Stimulated activated CD4-positive, alpha-beta T cell treated with anti-CD3 and anti-CD28 coated beads, TNF-alpha, amount 100 ng/mL, for 48 hours (primary cell): Measurements from ENCODE around the gene AGTRAP.

Experiments
- DNase-seq, 3 donors: peaks; one replicate each; pipeline ENCODE4 v3.0.0-alpha.2; 2020; ENCODE audit warnings: low read depth in 3 of 3

Gene AGTRAP

DNA sequence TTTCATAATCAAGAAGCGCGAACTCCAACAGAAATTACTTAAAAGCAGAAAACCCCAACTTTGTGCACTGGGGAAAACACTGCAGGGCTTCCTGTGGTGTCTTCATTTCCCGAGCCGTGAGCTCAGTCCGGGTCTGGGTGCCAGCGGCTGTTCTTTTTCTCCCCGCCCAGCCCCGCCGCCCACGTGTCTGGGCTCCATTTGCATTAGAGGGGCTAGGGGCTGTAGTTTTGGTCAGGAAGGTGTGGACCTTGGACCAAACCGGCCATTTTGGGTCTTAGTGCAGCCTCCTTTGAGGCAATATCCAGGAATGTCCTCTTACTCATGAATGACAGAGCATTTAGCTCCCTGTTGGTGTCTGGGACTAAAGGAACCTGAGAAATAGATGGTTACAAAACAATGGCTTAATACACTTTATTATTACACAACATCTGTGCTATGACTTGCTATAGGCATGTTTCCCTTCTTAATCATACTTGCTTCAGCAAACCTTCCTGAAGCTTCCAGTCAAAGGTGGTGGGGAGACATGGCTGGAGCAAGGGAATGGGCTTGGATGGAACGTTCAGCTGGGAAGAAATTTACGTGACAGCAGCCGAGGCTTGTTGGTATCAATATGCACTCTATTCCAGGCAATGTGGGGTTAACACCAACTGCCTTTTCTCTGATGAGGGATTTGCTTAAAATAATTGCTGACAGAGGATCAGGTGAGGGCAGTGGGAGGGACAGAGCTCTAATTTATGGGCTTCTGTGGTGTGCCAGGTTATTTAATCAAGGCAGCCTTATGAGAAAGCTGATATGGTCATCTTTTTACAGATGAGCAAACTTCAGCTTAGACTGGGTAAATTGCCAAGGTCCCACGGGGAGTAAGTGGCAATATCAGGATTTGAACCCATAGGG lies 1.1 kb downstream of the AGTRAP start:
- DNase-seq = no peak

DNA sequence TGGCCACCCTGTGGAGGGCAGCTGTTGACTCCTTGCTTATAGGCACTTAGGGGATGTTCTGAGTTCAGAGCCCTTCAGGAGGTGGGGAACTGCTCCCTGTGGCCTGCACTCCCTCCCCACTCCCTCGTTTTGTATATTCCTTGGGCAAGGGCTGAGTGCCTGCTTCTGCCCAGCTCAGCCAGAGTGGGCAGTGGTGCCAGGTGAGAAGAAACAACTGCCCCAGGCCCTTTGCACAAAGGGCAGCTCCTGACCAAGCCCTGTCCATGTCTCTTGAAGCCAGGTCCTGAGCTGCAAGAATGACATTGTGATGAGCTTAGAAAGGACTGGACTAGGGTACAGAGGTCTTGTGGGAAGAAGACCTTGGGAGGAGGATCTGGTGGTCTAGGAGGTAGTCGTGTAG lies 2.2 kb downstream of the AGTRAP start:
- no peak for DNase-seq

DNA sequence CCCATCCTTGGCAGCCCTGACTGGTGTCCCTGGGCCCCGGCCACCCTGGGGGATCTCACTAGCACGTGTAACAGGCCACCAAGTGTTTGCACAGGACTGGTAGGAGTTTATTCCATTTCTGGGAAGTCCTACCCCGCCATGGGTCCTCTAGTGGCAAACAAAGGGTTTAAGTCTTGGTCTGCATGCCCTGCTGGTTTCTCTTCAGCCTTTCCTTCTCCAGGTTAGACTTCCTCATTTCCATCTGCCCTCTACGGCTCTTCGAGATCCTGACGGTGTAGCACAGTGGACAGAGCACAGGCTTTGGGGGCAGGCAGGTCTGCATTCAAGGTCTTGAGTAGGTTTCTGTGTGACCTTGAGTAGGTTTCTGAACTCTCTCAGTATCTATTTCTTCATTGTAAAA lies 2.8 kb downstream of the AGTRAP start:
- no peak for DNase-seq

DNA sequence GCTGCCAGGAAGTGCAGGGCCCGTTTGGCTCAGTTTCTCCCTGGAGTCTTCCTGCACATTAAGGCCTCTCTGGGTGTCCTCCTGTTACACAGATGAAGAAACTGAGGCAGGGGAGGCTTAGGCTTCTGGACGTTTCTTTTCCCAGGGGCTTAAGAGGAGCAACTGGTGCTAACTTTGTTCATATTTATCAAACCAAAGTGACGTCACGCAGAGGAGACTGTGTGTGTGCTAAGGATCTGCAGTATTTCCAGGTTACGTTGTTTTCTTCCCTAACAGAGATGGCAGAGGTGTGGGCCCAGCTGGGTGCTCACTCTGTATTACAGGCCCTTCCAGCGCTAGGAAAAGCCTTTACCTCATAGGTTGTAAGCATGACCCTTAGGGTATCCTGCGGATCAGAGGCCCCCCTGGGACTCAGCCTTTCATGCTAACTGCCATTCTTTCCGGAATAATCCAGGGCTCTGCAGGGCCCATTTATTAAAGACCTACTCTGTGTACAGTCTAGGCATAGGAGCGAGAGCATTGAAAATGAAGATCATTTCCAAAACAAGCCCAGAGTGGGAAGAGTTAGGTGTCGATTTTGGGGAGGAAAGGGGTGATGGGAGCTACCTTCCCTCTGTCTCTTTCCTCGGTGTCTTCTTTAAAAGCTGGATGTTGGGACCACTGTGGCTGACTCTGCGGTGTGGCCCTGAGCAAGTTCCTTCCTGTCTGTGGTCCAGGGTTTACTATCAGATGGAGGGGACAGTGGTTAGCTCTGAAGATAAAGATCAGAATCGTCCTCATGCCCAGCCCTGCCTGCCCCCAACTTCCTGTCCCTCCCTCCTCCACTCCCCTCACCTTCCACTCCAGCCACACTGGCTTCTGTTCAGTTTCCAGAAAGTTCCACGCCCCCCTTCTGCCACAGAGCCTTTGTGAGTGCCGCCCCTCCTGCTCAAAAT lies 4.6 kb downstream of the AGTRAP start:
- no peak for DNase-seq

DNA sequence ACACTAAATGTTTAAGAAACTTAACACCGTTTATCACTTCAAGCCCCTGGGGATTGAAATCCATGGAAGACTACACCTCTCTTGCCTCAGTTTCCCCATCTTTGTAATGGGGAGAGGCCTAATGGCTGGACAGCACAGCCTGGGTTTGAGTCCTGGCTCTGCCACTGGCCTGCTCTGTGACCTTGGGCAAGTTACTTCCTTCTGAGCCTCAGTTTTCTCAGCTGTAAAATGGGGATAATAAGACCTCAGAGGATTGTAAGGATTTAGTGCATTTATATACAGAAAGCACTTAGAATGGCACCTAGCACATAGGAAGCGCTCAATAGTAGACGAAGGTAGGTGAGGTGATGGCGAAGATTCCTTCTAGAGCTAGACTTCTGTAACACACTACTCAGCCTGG lies 5.5 kb downstream of the AGTRAP start:
- DNase-seq = no peak

DNA sequence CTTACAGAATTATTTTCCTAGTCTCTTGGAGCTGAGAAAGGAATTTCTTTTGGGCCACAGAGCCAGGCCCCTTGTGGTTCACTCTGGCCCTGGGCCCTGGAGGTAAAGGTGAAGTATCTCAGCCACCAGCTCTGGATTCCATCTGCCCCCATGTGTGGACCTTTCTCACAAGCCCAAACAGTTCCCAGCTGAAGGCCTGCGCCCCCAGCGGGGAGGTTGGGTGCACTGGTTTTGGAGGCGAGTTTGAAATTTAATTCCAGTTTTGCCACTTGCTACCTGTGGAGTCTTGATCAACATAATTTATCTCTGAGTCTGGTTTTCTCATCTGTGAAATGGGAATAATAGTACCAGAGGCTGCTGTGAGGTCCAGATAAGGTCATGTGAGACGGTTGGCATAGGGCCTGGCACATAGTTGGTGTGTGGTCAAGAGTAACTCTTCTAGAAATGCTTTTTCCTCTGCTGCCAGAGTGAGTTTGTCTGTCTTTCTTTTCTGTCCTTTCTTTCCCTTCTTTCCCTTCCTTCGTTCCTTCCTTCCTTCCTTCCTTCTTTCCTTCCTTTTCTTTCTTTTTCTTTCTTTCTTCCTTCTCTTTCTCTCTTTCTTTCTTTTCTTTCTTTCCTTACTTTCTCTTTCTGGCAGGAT lies 6.1 kb downstream of the AGTRAP start:
- DNase-seq = no peak

DNA sequence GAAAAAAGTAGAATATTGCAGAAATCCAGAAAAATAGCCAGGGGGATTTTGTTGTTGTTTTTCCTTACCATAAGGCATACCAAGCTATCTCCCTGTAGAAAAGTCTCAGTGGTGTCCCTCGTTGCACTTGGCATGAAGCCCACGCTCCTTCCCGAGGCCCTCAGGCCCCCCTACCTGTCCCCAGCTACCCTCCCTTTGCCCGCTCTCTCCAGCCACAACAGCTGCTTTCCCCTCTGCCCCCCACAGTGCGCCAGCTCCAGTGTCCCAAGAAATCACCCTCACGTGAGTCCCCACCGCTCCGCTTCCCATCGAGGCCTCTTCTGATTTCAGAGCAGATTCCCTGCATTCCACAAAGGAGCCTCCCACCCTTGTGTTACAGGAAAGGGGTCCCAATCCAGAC lies 8.4 kb downstream of the AGTRAP start:
- no peak for DNase-seq

DNA sequence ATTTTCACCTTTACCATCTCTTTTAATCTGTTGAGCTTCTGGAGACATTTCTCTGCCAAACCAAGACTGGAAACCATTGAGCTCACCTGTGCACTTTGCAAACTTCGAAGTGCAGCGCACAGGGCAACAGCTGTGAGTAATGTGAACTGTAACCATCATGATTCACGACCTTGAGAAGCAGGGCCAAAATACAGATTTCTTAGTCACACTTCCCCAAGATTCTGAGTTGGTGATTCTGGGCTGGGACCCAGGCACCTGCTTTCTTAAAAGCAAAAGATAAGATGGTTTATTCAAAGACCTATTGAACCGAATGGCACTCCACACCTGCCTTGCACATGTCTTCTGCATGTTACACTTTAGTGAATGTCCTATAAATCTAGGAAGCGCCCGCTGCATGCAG lies 10.2 kb downstream of the AGTRAP start:
- DNase-seq = no peak

DNA sequence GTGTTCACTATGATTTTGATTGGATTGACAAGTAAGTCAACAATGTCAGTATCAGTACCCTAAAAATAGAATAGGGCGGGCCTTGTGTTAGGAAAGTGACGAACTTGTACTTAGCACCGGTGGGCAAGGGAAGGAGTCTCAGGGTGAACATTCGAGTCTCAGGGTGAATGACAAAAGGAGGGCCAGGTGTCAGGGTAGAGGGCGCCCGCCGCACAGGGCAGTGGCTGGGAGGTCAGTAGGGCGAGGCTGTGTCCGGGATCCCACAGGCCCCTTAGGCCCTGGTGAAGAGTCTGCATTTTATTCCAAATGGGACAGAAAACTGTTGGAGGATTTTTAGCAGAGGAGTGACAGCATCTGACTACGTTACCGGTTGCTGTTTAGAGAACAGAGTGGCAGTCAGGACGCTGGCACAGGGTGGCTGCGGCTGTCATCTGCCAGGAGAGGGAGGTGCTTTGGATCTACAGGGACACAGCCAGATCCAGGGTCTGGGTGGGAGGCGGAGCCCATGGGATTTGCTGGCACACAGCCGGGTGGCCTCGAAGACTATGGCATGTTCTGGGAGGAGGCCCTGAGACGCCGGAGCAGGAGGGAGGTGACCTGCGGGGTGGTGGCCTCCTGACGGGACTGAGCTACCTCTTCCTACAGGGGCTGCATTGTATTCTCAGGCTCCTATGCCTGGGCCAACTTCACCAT lies 11.0 kb downstream of the AGTRAP start:
- no peak for DNase-seq

DNA sequence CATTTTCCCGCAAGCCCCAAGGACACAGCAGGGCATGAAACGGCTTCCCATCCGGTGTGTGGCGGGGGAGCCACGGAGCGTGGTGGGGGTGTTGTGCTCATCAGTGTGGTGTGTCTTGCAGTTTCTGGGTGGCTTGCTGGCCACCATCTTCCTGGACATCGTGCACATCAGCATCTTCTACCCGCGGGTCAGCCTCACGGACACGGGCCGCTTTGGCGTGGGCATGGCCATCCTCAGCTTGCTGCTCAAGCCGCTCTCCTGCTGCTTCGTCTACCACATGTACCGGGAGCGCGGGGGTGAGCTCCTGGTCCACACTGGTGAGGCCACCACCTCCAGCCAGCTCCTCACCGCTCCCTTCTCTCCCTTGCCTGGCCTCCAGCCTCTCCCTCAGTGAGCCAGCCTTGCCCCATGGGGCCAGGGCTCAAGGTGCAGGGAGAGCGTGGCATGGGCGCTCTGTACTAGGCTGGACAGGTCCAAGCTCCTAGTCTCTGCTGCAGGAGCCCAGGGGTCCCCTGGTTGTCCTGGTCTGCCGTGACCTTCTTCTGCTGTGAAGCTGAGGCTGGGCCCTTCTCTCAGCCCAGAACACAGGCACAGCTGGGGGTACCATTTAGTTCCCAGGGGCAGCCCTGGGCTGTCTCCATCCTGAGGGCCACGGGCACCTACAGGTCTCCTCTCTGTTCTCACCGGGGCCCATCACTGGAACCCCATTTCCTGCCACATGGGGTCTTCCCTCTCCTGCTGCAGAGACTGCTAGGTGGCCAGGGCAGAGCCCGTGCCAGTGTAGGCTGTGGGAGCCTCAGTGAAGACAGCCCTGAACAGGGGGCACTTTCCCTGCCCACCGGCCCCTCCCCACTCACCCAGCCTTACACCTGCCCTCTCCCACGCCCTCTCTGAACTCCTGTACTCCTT lies 12.6 kb downstream of the AGTRAP start:
- no peak for DNase-seq

DNA sequence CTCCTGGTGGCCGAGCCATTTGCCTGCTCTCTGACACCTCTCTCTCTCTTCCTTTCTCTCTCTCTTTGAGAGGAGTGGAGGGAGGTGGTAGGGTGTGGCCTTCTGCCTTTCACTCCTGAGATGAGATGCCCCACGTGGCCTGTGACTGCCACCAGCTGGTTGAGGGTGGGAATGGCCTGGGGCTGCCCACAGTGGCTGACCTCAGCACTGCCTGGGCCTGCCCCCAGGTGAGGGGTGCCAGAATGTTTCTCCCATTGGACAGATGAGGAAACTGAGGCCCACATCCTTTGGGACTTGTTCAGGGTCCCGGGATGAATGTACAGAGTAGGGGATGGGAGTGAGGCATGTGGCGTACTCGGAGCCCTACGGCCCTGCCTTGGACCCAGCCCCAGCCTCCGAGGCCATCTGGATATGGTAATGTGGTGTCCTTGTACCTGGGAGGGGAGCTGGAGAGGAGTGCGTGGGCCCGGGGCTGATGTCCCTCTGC lies 13.3 kb downstream of the AGTRAP start:
- peak in 2 of 3 donors; percentile 38 for DNase-seq

DNA sequence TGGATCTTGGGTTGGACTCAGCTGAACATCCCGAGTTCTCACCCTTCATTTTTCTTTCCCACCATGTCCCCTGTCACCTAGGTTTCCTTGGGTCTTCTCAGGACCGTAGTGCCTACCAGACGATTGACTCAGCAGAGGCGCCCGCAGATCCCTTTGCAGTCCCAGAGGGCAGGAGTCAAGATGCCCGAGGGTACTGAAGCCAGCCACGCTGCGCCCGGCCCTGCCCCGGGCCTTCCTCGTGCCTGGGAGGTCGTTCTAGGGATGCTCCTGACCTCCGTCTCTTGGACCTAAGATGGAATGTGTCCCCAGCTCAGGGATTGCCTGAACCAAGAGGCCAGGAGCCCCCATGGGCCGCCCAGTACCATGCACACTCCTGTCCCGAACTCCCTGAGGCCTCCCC lies 14.1 kb downstream of the AGTRAP start:
- DNase-seq = no peak

DNA sequence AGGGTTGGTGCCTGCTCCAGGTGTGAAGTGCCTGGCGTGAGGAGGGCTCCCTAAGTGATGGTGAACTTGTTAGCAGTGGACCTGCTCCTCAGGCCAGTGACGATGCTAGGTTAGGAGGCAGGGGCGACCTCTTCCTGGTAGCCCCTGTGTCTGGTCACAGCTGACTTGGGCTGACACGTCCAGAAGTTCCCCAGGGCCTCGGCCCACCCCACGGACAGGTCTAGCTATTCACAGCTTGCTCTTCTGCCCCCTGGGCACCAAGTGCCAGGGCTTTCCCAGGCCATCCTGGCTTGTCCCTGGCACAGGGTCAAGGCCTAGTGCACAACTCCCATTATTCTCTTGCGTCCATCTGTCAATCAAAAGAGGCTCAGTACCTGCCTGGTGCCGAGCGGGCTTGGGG lies 15.2 kb downstream of the AGTRAP start:
- no peak for DNase-seq

DNA sequence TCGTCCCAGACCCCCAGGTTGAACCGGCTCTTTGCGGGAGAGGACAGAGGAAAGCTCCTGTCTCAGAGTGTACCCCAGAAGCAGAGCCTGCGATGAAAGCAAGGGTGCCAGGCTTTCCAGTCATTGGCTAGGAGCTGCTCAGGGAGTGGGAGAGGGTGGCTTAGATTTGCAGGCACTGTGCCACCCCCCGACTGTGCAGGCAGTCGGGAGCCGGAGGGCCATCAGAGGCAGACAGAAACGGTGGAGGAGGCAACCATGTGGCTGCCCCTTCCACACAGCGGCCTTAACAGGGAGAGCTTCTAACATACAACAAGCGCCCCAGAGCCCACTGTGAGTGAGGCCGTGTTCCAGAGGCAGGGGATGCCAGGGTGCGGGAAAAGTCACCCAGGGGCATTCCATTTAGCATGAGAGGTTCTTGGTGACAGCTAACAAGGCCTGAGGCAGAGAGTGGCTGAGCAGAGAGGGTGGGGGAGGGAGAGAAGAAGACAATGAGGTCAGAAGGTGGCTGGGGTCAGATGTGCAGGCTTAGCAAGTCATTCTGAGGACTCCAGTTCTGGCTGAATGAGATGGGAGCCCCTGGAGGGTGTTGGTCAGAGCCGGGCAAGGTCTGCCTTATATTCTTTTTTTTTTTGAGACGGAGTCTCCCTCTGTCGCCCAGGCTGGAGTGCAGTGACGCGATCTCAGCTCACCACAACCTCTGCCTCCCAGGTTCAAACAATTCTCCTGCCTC lies 16.6 kb downstream of the AGTRAP start:
- no peak for DNase-seq

DNA sequence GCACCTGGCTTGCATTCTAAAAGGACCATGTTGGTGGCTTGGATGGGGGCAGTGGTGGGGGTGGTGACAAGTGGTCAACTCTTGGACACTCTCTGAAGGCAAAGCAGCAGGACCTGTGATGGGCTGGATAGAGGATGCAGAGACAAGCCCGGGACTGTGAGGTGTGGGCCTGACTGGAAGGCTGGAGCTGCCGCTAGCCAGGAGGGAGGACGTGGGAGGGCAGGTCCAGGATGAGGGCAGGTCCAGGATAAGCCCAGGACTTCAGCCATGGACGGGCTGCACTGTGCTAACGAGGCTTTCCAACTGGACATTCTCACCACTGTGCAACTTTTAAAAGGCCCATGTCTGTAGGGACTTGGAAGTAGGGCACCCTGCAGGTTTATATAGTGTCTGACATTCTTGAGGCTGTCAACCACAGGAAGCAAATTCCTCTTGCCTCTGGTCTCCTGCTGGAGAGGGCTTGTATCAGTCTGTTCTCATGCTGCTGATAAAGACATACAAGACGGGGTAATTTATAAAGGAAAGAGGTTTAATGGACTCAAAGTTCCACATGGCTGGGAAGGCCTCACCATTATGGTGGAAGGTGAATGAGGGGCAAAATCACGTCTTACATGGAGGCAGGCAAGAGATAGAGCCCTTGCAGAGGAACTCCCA lies 17.7 kb downstream of the AGTRAP start:
- DNase-seq = no peak

DNA sequence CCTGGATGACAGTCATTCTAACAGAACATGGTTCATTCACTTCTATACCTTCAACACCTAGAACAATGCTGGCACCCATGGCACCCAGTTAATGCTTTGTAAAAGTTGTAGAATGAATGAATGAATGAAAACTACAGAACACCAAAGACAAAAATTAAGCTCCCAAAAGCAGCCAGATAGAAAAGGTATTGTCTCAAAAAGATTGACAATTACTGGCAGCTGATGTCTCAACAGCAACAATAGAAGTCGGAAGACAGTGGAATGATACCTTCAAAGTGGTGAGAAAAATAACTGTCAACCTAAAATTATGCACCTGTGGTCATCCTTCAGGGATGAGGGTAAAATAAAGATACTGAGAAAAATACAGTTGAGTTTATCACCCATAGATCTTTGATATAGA lies 21.1 kb downstream of the AGTRAP start:
- DNase-seq = no peak

DNA sequence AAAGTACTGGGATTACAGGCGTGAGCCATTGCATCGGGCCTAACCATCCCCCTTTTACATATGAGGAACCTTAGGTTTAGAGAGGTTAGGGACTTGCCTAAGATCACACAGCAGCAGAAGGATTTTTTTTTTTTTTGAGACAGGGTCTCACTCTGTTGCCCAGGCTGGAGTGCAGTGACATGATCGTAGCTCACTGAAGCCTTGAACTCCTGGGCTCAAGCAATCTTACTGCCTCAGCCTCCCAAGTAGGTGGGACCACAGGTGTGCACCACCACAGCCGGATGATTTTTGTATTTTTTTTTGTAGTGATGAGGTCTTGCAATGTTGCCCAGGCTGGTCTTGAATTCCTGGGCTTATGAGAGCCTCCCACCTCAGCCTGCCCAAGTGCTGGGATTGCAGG lies 23.9 kb downstream of the AGTRAP start:
- no peak for DNase-seq

DNA sequence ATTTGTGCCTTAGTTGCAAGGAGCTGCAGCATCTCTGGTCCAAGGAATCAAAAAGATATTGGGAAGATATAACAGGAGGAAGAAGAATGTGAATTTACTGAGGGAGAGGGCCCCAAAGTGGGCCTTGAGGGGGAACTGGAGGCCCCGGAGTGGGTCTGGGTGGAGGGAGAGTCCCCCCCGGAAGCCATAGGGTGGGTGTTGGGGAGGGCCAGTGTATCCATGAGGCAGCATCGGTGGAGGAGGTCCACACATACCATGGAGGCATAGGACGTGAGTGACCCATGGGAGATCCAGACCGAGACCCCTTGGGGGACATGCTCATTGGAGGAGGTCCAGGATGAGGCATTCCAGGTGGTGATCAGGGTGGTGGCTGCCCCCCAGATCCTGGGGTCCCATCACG lies 25.3 kb downstream of the AGTRAP start:
- no peak for DNase-seq

DNA sequence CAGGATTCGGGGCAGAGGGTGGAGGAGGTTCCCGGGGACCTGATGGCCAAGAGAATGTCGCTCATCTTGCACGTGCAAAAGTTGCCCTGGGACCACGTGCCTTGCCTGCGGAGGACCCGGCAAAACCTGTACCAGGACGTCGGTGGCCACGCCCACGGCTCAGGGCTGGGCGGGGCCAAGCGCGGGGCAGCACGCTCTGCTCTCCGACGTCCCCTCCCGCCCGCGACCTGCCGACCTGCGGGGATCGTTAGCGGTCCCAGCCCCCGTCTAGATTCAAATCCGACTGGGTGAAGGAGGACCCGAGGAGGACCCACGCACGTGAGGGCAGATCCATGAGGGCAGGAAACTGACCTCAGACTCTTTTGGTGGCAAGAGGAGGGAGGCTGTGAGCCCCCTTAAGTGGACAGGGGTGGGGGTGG lies 26.1 kb downstream of the AGTRAP start, which contains the start of gene C1orf167:
Gene C1orf167, plus strand, starts transcription at position 206 of the 419 bp plus-strand sequence. CDS start 2,208 bp downstream, outside the sequence.
- peak in 1 of 3 donors; percentile 32 for DNase-seq
